ENCODE measurements around the gene KRTAP5-3. TPM values are rescaled to one million over a fixed set of nuclear protein-coding genes. Genes with fewer than 3 reads are reported as not detected.

The KRTAP5-3 gene
- total and polyA plus RNA-seq, 2 donors (not counting 3 experiments of a cell fraction or from before 2014, with no cell fraction given) = not detected

DNA sequence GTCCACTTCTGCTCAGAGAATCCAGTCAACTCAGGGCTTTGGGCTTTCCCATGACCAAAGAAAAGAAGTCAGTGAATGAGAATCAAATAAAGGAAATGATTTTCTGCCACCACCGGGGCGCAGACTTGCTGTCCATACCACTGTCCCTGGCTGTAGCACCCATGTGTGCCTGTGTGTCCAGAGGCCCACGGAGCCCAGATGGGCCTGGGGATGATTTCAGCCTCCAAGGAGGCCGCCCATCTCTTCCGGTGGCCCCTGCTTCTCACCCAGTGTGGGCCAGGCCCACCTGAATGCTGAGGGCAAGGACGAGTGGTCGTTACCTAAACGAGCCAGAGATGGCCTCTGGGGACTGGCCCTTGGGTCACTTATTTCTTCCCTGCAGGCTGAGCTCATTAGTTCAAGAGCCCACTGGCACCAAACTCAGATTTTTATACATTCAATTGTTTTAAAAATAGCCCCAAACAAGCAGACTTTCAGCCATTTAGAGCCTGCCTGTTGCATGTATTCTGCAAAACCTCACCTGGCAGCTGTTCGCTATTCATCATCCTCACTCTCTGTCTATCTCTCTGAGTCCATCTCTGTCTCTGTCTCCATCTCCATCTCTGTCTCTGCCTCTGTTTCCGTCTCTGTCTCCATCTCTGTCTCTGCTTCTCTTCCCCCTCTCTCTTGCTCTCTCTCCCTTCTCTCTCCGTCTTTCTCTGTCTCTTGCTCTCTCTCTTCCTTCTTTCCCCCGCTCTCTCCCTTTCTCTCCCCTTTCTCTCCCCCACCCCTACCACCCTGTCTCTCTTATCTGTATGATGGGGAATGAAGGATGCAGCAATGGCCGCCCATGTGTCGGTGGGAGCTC lies 45.5 kb upstream of the KRTAP5-3 start:
- Histone ChIP-seq H3K36me3 (ENCODE audit: control insufficient read depth in 2 of 2, extremely low read depth in 1 of 2, insufficient read depth in 2 of 2, low read length in 2 of 2) (no peaks in the 10 kb centered on the region), H3K9me3 (replicated peaks; ENCODE audit: control insufficient read depth, insufficient read depth, low read length) (no peaks in the 10 kb centered on the region), H3K4me2 (ENCODE audit: insufficient read depth, low read length) (no peak overlapping the region), H3K9me1 (replicated peaks; ENCODE audit: control insufficient read depth, extremely low read depth, insufficient read depth, low read length) (no peaks in the 10 kb centered on the region), H3K4me3 (replicated peaks in 1 of 3; ENCODE audit: insufficient read depth in 1 of 3, low read depth in 1 of 3, low read length in 3 of 3) (no peak overlapping the region), H3K4me1 (ENCODE audit: control insufficient read depth, extremely low read depth, insufficient read depth, low read length) (peaks cover 2% of the 10 kb centered on the region), H4K20me1 (replicated peaks; ENCODE audit: control insufficient read depth, extremely low read depth, insufficient read depth, low read length) (no peaks in the 10 kb centered on the region), H3K79me2 (ENCODE audit: control insufficient read depth, insufficient read depth, low read length) (no peaks in the 10 kb centered on the region), H2AFZ (ENCODE audit: low read depth, low read length) (no peak overlapping the region), H3K27me3 (ENCODE audit: control insufficient read depth in 2 of 2, insufficient read depth in 2 of 2, low read length in 2 of 2) (peaks cover 0 to 4% of the 10 kb centered on the region in 2 experiments), H3K27ac (ENCODE audit: insufficient read depth, low read depth, low read length) (no peak overlapping the region), H3K9ac (replicated peaks; ENCODE audit: extremely low read depth, insufficient read depth, low read length) (no peak overlapping the region)
- DNase-seq (ENCODE audit: low read depth, low spot score) = no peak
- FAIRE-seq = no peak
- intact Hi-C loops (cut with micrococcal nuclease) (no loop called here), dilution Hi-C loops (cut with MboI; ENCODE audit: extremely low pct_ligation_motif_present, low sequenced_read_pairs) (no loop called here)
- TF ChIP-seq POLR2AphosphoS5 (IDR thresholded peaks at IDR 0.05; ENCODE audit: insufficient read depth, low read depth, low read length) (no peak), MAX (IDR thresholded peaks at IDR 0.05; ENCODE audit: insufficient read depth, insufficient read length) (no peak), MYC (IDR thresholded peaks at IDR 0.05; ENCODE audit: low read depth, low read length) (no peak), GATA2 (IDR thresholded peaks at IDR 0.05; ENCODE audit: insufficient read depth, insufficient read length, low read depth, low read length) (no peak), JUN (IDR thresholded peaks at IDR 0.05; ENCODE audit: borderline replicate concordance, insufficient read depth, insufficient read length, low read depth) (no peak), CTCF (IDR thresholded peaks at IDR 0.05; ENCODE audit: extremely low read depth in 1 of 2, insufficient read depth in 1 of 2, low read depth in 1 of 2, low read length in 2 of 2) (no peak), EZH2 (IDR thresholded peaks at IDR 0.05; ENCODE audit: borderline replicate concordance, low read depth, low read length, severe bottlenecking) (no peak), FOS (IDR thresholded peaks at IDR 0.05; ENCODE audit: borderline replicate concordance, insufficient read depth, low read length) (no peak)
- ChIA-PET CTCF (interaction anchor here (0.7 to 6.0 kb wide), 34 partner anchors 7 to 508 kb away, joined by 3 to 337 read pairs (median 8); partner anchors contain the start of genes H19, INS, KRTAP5-6 and MRPL23), POLR2A (no interaction called here)
- no TSS peak for BruUV-seq (replicated peaks)
